Uterus (tissue), 4 donors: Measurements from ENCODE around the gene RBM10. TPM values are rescaled to one million over a fixed set of nuclear protein-coding genes. Genes with fewer than 3 reads are reported as not detected.
A peak's percentile ranks its signal among the peaks of the same experiment; 100 is the strongest.

Experiments used
- DNase-seq, 2 donors: peaks; one replicate each; pipeline ENCODE4 v3.0.0-alpha.2; 2019 to 2020
- H3K27ac ChIP-seq, 2 donors: fragments of 200-600 bp; sonication (generic); 1 replicate in 1 of 2; 2 replicates in 1 of 2; pipeline ENCODE4 v1.5.1; 2016 to 2018
- H3K27me3 ChIP-seq, 2 donors: fragments of 200-600 bp; sonication (generic); one replicate each; pipeline ENCODE4 v1.5.1; 2018 to 2019; ENCODE audit warnings: control low read depth in 1 of 2
- H3K36me3 ChIP-seq, 2 donors: fragments of 200-600 bp; sonication (generic); one replicate each; pipeline ENCODE4 v1.5.1; 2019; ENCODE audit warnings: control low read depth in 1 of 2
- H3K4me1 ChIP-seq, 2 donors: fragments of 200-600 bp; sonication (generic); one replicate each; pipeline ENCODE4 v1.5.1; 2018 to 2019; ENCODE audit warnings: control low read depth in 1 of 2
- H3K4me3 ChIP-seq, 2 donors: fragments of 200-600 bp; sonication (generic); 1 replicate in 1 of 2; 2 replicates in 1 of 2; pipeline ENCODE4 v1.5.1; 2018 to 2019; ENCODE audit warnings: mild to moderate bottlenecking in 1 of 2
- H3K9me3 ChIP-seq, 2 donors: fragments of 200-600 bp; sonication (generic); one replicate each; pipeline ENCODE4 v1.5.1; 2019; ENCODE audit warnings: control low read depth in 1 of 2
- CTCF ChIP-seq, 4 experiments: fragments of 200-600 bp in 2 of 4; fragments of 450-650 bp in 2 of 4; sonication (generic) in 2 of 4; IDR thresholded peaks; one replicate each; pipeline ENCODE4 v1.5.1; 2016 to 2019; ENCODE audit warnings: antibody characterized with exemption in 4 of 4, mild to moderate bottlenecking in 2 of 4, moderate library complexity in 1 of 4
- POLR2A ChIP-seq, 2 donors: fragments of 450-650 bp; IDR thresholded peaks; one replicate each; pipeline ENCODE4 v1.6.1; 2016; ENCODE audit warnings: antibody characterized with exemption in 2 of 2, mild to moderate bottlenecking in 1 of 2, moderate library complexity in 1 of 2
- intact Hi-C: fragments of 100-400 bp; cut with DNase I; formaldehyde crosslinking; loops from one replicate; pipeline ENCODE4 v1.15.1; 2023; ENCODE audit warnings: low total_unique reads
- total RNA-seq, 4 donors: library from RNA; depleted of rRNA in 3 of 4; stranded (reverse); fragments of >200 nt in 3 of 4; gene quantifications; one replicate each; pipeline versions ENCODE4 v1.1.0 to v1.2.4, GENCODE V29; 2014 to 2023
- donor health status: DM: yes; HTN: yes; CAD: no.

RBM10 gene
- total RNA-seq, 4 donors from 2014 or later = 4.4 to 45.4 (median 22.3) TPM

- intact Hi-C loops = no loop called here
- DNase-seq = peak in 1 of 2 donors; percentile 10
- H3K9me3 ChIP-seq = no peaks in the 10 kb centered on the region
- H3K27me3 ChIP-seq = no peaks in the 10 kb centered on the region
- no peak for TF ChIP-seq CTCF (IDR thresholded peaks at IDR 0.05)
- no peak for TF ChIP-seq POLR2A (IDR thresholded peaks at IDR 0.05)
- H3K4me3 ChIP-seq = no peak overlapping the region
- no peaks in the 10 kb centered on the region for H3K36me3 ChIP-seq
- no peak overlapping the region for H3K27ac ChIP-seq
- H3K4me1 ChIP-seq = no peaks in the 10 kb centered on the region
Measured at GRCh38 chrX:47166126-47166525, 21.1 kb downstream of the RBM10 start.

GRCh38 chrX:47168495-47169073 is 23.6 kb downstream of the RBM10 start:
- TF ChIP-seq POLR2A (IDR thresholded peaks at IDR 0.05) (no peak), CTCF (IDR thresholded peaks at IDR 0.05) (no peak)
- Histone ChIP-seq H3K4me3 (no peak overlapping the region), H3K27me3 (no peaks in the 10 kb centered on the region), H3K36me3 (no peaks in the 10 kb centered on the region), H3K27ac (no peak overlapping the region), H3K4me1 (no peaks in the 10 kb centered on the region), H3K9me3 (no peaks in the 10 kb centered on the region)
- intact Hi-C loops = no loop called here
- peak in 1 of 2 donors; percentile 2 for DNase-seq

- Histone ChIP-seq H3K27me3 (no peaks in the 10 kb centered on the region), H3K9me3 (no peaks in the 10 kb centered on the region), H3K4me3 (no peak overlapping the region), H3K4me1 (no peaks in the 10 kb centered on the region), H3K27ac (no peak overlapping the region), H3K36me3 (no peaks in the 10 kb centered on the region)
- intact Hi-C loops = no loop called here
- TF ChIP-seq CTCF (IDR thresholded peaks at IDR 0.05) = no peak
- TF ChIP-seq POLR2A (IDR thresholded peaks at IDR 0.05) = no peak
- DNase-seq = peak in 1 of 2 donors; percentile 9
Measured at GRCh38 chrX:47169273-47169672, 24.3 kb downstream of the RBM10 start.

- intact Hi-C loops = no loop called here
- H3K27ac ChIP-seq = no peak overlapping the region
- H3K4me3 ChIP-seq = no peak overlapping the region
- no peaks in the 10 kb centered on the region for H3K27me3 ChIP-seq
- no peak for TF ChIP-seq CTCF (IDR thresholded peaks at IDR 0.05)
- TF ChIP-seq POLR2A (IDR thresholded peaks at IDR 0.05) = no peak
- no peaks in the 10 kb centered on the region for H3K36me3 ChIP-seq
- no peaks in the 10 kb centered on the region for H3K9me3 ChIP-seq
- H3K4me1 ChIP-seq = no peaks in the 10 kb centered on the region
- peak; percentile 11 to 18 for DNase-seq
Measured at GRCh38 chrX:47169726-47170515, 24.9 kb downstream of the RBM10 start.
